ENCODE data around the gene CRABP2. TPM values are rescaled to one million over a fixed set of nuclear protein-coding genes. Genes with fewer than 3 reads are reported as not detected.
A peak's percentile ranks its signal among the peaks of the same experiment; 100 is the strongest.

The CRABP2 gene
- total and polyA plus RNA-seq, 2 experiments from 2014 or later = 38.8 to 64.1 TPM

- in situ Hi-C loops (cut with MboI) = no loop called here
- peak; percentile 35 for DNase-seq
Observed at GRCh38 chr1:156654700-156655099, 50.7 kb downstream of the CRABP2 start.

DNA sequence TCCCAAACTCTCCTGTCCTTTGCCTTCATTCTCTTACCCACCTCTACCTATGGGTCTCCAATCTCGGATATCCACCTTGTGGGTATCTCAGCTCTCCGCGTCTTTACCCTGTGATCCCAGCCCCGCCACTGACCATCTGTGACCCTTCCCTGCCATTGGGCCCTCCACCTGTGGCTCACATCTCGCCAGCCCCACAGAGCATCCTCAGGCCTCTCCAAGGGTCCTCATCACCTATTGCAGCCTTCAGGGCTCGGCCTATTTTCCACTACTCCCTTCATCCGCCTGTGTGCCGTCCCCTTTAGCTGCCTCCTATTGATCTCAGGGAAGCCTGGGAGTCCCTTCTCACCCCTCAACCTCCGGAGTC is 52.4 kb downstream of the CRABP2 start:
- WGBS, 2 experiments (ENCODE audit: low coverage in 1 of 2, low lambda C conversion rate in 2 of 2, missing lambda C conversion rate in 2 of 2) = 37 to 39% methylated on average over 9 of the region's 9 CpGs
- H3K4me3 ChIP-seq = no peak overlapping the region
- peaks cover 31% of the 10 kb centered on the region; the same call in 1 of the 2 replicates for H3K27me3 ChIP-seq (replicated peaks; ENCODE audit: insufficient read depth)
- no peaks in the 10 kb centered on the region for H3K79me2 ChIP-seq (ENCODE audit: insufficient read depth)
- no peaks in the 10 kb centered on the region for H3K9me3 ChIP-seq (ENCODE audit: low read depth)
- H2AFZ ChIP-seq = no peak overlapping the region
- H3K4me1 ChIP-seq (ENCODE audit: insufficient read depth) = no peaks in the 10 kb centered on the region
- no peak overlapping the region for H3K4me2 ChIP-seq (ENCODE audit: unreplicated experiment)
- H3K36me3 ChIP-seq (ENCODE audit: low read depth) = no peaks in the 10 kb centered on the region
- in situ Hi-C loops (cut with MboI) = no loop called here
- no peak overlapping the region for H3K27ac ChIP-seq
- no peak overlapping the region for H3K9ac ChIP-seq
- H3F3A ChIP-seq (ENCODE audit: insufficient read depth) = no peaks in the 10 kb centered on the region
- H3K9me2 ChIP-seq (ENCODE audit: insufficient read depth) = no peaks in the 10 kb centered on the region
- DNase-seq = no peak
- no peak for TF ChIP-seq EZH2phosphoT487 (IDR thresholded peaks at IDR 0.05; ENCODE audit: insufficient read depth, low read depth)
- TF ChIP-seq EZH2 (IDR thresholded peaks at IDR 0.05; ENCODE audit: insufficient read depth, poor library complexity, severe bottlenecking) = no peak
- no peaks in the 10 kb centered on the region for H4K20me1 ChIP-seq (ENCODE audit: insufficient read depth)

More at GRCh38 chr1:156654700-156655099, 50.7 kb downstream of the CRABP2 start:
- 42 to 60% methylated on average over 1 of the region's 1 CpG for WGBS, 2 experiments (ENCODE audit: low coverage in 1 of 2, low lambda C conversion rate in 2 of 2, missing lambda C conversion rate in 2 of 2)
- Histone ChIP-seq H3K36me3 (ENCODE audit: low read depth) (no peaks in the 10 kb centered on the region), H3K9ac (no peak overlapping the region), H3K27ac (no peak overlapping the region), H4K20me1 (ENCODE audit: insufficient read depth) (no peaks in the 10 kb centered on the region), H3K9me3 (ENCODE audit: low read depth) (no peaks in the 10 kb centered on the region), H3K4me3 (no peak overlapping the region), H3K4me2 (ENCODE audit: unreplicated experiment) (no peak overlapping the region), H3K79me2 (ENCODE audit: insufficient read depth) (no peaks in the 10 kb centered on the region), H3K27me3 (replicated peaks; ENCODE audit: insufficient read depth) (peaks cover 14% of the 10 kb centered on the region; the same call in 1 of the 2 replicates), H3F3A (ENCODE audit: insufficient read depth) (peaks cover 5% of the 10 kb centered on the region), H3K9me2 (ENCODE audit: insufficient read depth) (no peaks in the 10 kb centered on the region), H2AFZ (no peak overlapping the region), H3K4me1 (ENCODE audit: insufficient read depth) (peaks cover 5% of the 10 kb centered on the region)
- TF ChIP-seq EZH2 (IDR thresholded peaks at IDR 0.05; ENCODE audit: insufficient read depth, poor library complexity, severe bottlenecking) = no peak
- TF ChIP-seq EZH2phosphoT487 (IDR thresholded peaks at IDR 0.05; ENCODE audit: insufficient read depth, low read depth) = no peak

DNA sequence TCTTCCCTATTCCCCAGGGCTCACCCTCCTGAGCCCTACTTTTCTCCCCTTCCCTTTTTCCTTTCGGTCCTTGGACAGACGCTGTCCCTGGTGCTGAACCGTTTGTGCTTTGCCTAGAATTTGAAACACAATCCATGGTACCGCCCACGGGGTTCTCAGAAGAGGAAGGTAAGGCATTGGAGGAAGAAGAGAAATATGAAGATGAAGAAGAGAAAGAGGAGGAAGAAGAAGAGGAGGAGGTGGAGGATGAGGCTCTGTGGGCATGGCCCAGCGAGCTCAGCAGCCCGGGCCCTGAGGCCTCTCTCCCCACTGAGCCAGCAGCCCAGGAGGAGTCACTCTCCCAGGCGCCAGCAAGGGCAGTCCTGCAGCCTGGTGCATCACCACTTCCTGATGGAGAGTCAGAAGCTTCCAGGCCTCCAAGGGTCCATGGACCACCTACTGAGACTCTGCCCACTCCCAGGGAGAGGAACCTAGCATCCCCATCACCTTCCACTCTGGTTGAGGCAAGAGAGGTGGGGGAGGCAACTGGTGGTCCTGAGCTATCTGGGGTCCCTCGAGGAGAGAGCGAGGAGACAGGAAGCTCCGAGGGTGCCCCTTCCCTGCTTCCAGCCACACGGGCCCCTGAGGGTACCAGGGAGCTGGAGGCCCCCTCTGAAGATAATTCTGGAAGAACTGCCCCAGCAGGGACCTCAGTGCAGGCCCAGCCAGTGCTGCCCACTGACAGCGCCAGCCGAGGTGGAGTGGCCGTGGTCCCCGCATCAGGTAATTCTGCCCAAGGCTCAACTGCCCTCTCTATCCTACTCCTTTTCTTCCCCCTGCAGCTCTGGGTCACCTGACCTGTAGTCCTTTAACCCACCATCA is 53.0 kb downstream of the CRABP2 start:
- in situ Hi-C loops (cut with MboI) = no loop called here
- peaks cover 37% of the 10 kb centered on the region for H3K27me3 ChIP-seq (replicated peaks; ENCODE audit: insufficient read depth)
- H2AFZ ChIP-seq = no peak overlapping the region
- H3K9me2 ChIP-seq (ENCODE audit: insufficient read depth) = no peaks in the 10 kb centered on the region
- H3K4me1 ChIP-seq (ENCODE audit: insufficient read depth) = no peaks in the 10 kb centered on the region
- TF ChIP-seq EZH2phosphoT487 (IDR thresholded peaks at IDR 0.05; ENCODE audit: insufficient read depth, low read depth) = no peak
- TF ChIP-seq EZH2 (IDR thresholded peaks at IDR 0.05; ENCODE audit: insufficient read depth, poor library complexity, severe bottlenecking) = no peak
- H3K36me3 ChIP-seq (ENCODE audit: low read depth) = no peaks in the 10 kb centered on the region
- DNase-seq = peak; percentile 74
- H4K20me1 ChIP-seq (ENCODE audit: insufficient read depth) = no peaks in the 10 kb centered on the region
- no peak overlapping the region for H3K27ac ChIP-seq
- H3K9ac ChIP-seq = no peak overlapping the region
- H3K79me2 ChIP-seq (ENCODE audit: insufficient read depth) = no peaks in the 10 kb centered on the region
- 21 to 24% methylated on average over 15 to 16 of the region's 16 CpGs for WGBS, 2 experiments (ENCODE audit: low coverage in 1 of 2, low lambda C conversion rate in 2 of 2, missing lambda C conversion rate in 2 of 2)
- no peaks in the 10 kb centered on the region for H3F3A ChIP-seq (ENCODE audit: insufficient read depth)
- H3K4me2 ChIP-seq (ENCODE audit: unreplicated experiment) = no peak overlapping the region
- H3K9me3 ChIP-seq (ENCODE audit: low read depth) = no peaks in the 10 kb centered on the region
- H3K4me3 ChIP-seq = no peak overlapping the region

Other genes starting within 250 kb of the CRABP2 start
- gene MEF2D, start 204.8 kb downstream of the CRABP2 start, total RNA-seq (2014; rRNA removed; shearing (Covaris generic)) = 22.3 and 23.6 TPM in 2 replicates
- gene MEF2D, start 204.8 kb downstream of the CRABP2 start, polyA plus RNA-seq (2016; fragmentation: Nextera tagmentation; extraction: Ambion mirVana) = 32.1 and 34.1 TPM in 2 replicates
- gene IQGAP3, start 133.0 kb downstream of the CRABP2 start, total RNA-seq (2014; rRNA removed; shearing (Covaris generic)) = 12.5 and 14.7 TPM in 2 replicates
- gene IQGAP3, start 133.0 kb downstream of the CRABP2 start, polyA plus RNA-seq (2016; fragmentation: Nextera tagmentation; extraction: Ambion mirVana) = 5.5 and 5.6 TPM in 2 replicates
- gene TTC24, start 125.9 kb downstream of the CRABP2 start, total RNA-seq (2014; rRNA removed; shearing (Covaris generic)) = not detected in 2 replicates
- gene TTC24, start 125.9 kb downstream of the CRABP2 start, polyA plus RNA-seq (2016; fragmentation: Nextera tagmentation; extraction: Ambion mirVana) = not detected in 2 replicates
- gene NAXE, start 113.8 kb downstream of the CRABP2 start, total RNA-seq (2014; rRNA removed; shearing (Covaris generic)) = 51.2 and 68.7 TPM in 2 replicates
- 86.2 and 87.4 TPM in 2 replicates for gene NAXE, start 113.8 kb downstream of the CRABP2 start, polyA plus RNA-seq (2016; fragmentation: Nextera tagmentation; extraction: Ambion mirVana)
- gene GPATCH4, start 104.1 kb downstream of the CRABP2 start, total RNA-seq (2014; rRNA removed; shearing (Covaris generic)) = 9.5 and 12.5 TPM in 2 replicates
- gene GPATCH4, start 104.1 kb downstream of the CRABP2 start, polyA plus RNA-seq (2016; fragmentation: Nextera tagmentation; extraction: Ambion mirVana) = 43.0 and 46.6 TPM in 2 replicates
- not detected in 2 replicates for gene HAPLN2, start 86.2 kb downstream of the CRABP2 start, total RNA-seq (2014; rRNA removed; shearing (Covaris generic))
- not detected in 2 replicates for gene HAPLN2, start 86.2 kb downstream of the CRABP2 start, polyA plus RNA-seq (2016; fragmentation: Nextera tagmentation; extraction: Ambion mirVana)
- gene BCAN, start 63.5 kb downstream of the CRABP2 start, total RNA-seq (2014; rRNA removed; shearing (Covaris generic)) = not detected in 2 replicates
- not detected in 2 replicates for gene BCAN, start 63.5 kb downstream of the CRABP2 start, polyA plus RNA-seq (2016; fragmentation: Nextera tagmentation; extraction: Ambion mirVana)
- 15.0 and 23.0 TPM in 2 replicates for gene NES, start 28.2 kb downstream of the CRABP2 start, total RNA-seq (2014; rRNA removed; shearing (Covaris generic))
- 2.2 TPM in 2 replicates for gene NES, start 28.2 kb downstream of the CRABP2 start, polyA plus RNA-seq (2016; fragmentation: Nextera tagmentation; extraction: Ambion mirVana)
- gene METTL25B, start 22.9 kb upstream of the CRABP2 start, total RNA-seq (2014; rRNA removed; shearing (Covaris generic)) = 4.5 and 5.6 TPM in 2 replicates
- gene METTL25B, start 22.9 kb upstream of the CRABP2 start, polyA plus RNA-seq (2016; fragmentation: Nextera tagmentation; extraction: Ambion mirVana) = 7.4 and 10.1 TPM in 2 replicates
- gene ISG20L2, start 23.2 kb upstream of the CRABP2 start, total RNA-seq (2014; rRNA removed; shearing (Covaris generic)) = 10.4 TPM in 2 replicates
- gene ISG20L2, start 23.2 kb upstream of the CRABP2 start, polyA plus RNA-seq (2016; fragmentation: Nextera tagmentation; extraction: Ambion mirVana) = 17.8 and 21.5 TPM in 2 replicates
- gene MRPL24, start 35.5 kb upstream of the CRABP2 start, total RNA-seq (2014; rRNA removed; shearing (Covaris generic)) = 49.2 and 55.7 TPM in 2 replicates
- 91.4 and 93.7 TPM in 2 replicates for gene MRPL24, start 35.5 kb upstream of the CRABP2 start, polyA plus RNA-seq (2016; fragmentation: Nextera tagmentation; extraction: Ambion mirVana)
- 184 and 185 TPM in 2 replicates for gene HDGF, start 46.1 kb upstream of the CRABP2 start, total RNA-seq (2014; rRNA removed; shearing (Covaris generic))
- 95.4 and 131 TPM in 2 replicates for gene HDGF, start 46.1 kb upstream of the CRABP2 start, polyA plus RNA-seq (2016; fragmentation: Nextera tagmentation; extraction: Ambion mirVana)
- gene PRCC, start 62.0 kb upstream of the CRABP2 start, total RNA-seq (2014; rRNA removed; shearing (Covaris generic)) = 32.4 and 43.6 TPM in 2 replicates
- 57.0 and 62.4 TPM in 2 replicates for gene PRCC, start 62.0 kb upstream of the CRABP2 start, polyA plus RNA-seq (2016; fragmentation: Nextera tagmentation; extraction: Ambion mirVana)
- gene SH2D2A, start 111.3 kb upstream of the CRABP2 start, total RNA-seq (2014; rRNA removed; shearing (Covaris generic)) = not detected in 2 replicates
- gene SH2D2A, start 111.3 kb upstream of the CRABP2 start, polyA plus RNA-seq (2016; fragmentation: Nextera tagmentation; extraction: Ambion mirVana) = 0.43 and 0.96 TPM in 2 replicates
- not detected in 2 replicates for gene INSRR, start 153.5 kb upstream of the CRABP2 start, total RNA-seq (2014; rRNA removed; shearing (Covaris generic))
- gene INSRR, start 153.5 kb upstream of the CRABP2 start, polyA plus RNA-seq (2016; fragmentation: Nextera tagmentation; extraction: Ambion mirVana) = 0.09 TPM in 1 of 2 replicates, not detected in the other
- gene NTRK1, start 155.3 kb upstream of the CRABP2 start, total RNA-seq (2014; rRNA removed; shearing (Covaris generic)) = 0.11 TPM in 1 of 2 replicates, not detected in the other
- gene NTRK1, start 155.3 kb upstream of the CRABP2 start, polyA plus RNA-seq (2016; fragmentation: Nextera tagmentation; extraction: Ambion mirVana) = 0.08 and 0.09 TPM in 2 replicates
- 1.0 and 2.2 TPM in 2 replicates for gene PEAR1, start 188.1 kb upstream of the CRABP2 start, total RNA-seq (2014; rRNA removed; shearing (Covaris generic))
- 0.71 and 1.2 TPM in 2 replicates for gene PEAR1, start 188.1 kb upstream of the CRABP2 start, polyA plus RNA-seq (2016; fragmentation: Nextera tagmentation; extraction: Ambion mirVana)
- 0.32 TPM in 1 of 2 replicates, not detected in the other for gene LRRC71, start 215.0 kb upstream of the CRABP2 start, total RNA-seq (2014; rRNA removed; shearing (Covaris generic))
- gene LRRC71, start 215.0 kb upstream of the CRABP2 start, polyA plus RNA-seq (2016; fragmentation: Nextera tagmentation; extraction: Ambion mirVana) = not detected in 2 replicates

Data from GM23248 (cell line).